ENCODE data around the gene GET3. TPM values are rescaled to one million over a fixed set of nuclear protein-coding genes. Genes with fewer than 3 reads are reported as not detected.

GET3 gene
- total and polyA plus RNA-seq, 2 of the 13 experiments (the other 11 are each of a cell fraction or from before 2014, with no cell fraction given) = 57.7 to 59.4 TPM

- no peaks in the 10 kb centered on the region for H4K20me1 ChIP-seq (ENCODE audit: insufficient read depth, low read length)
- ATAC-seq (peak; percentile 4; the same call in 1 of the 3 replicates), DNase-seq (ENCODE audit: low spot score) (no peak), FAIRE-seq (no peak)
- no TSS peak for BruUV-seq (replicated peaks)
- H3K4me3 ChIP-seq (replicated peaks in 1 of 3; ENCODE audit: insufficient read depth in 1 of 3, low read depth in 2 of 3, low read length in 3 of 3) = 0 out of 6 replicates have a peak overlapping the region, but pooled peaks of 1 of the 3 experiments have one; percentile 73
- peak overlapping the region; percentile 92; the same call in 1 of the 2 replicates for H3K4me2 ChIP-seq (ENCODE audit: low read depth, low read length)
- H3K79me2 ChIP-seq (ENCODE audit: insufficient read depth, low read length) = no peaks in the 10 kb centered on the region
- no peak overlapping the region for H3K27ac ChIP-seq (ENCODE audit: extremely low read length, insufficient read depth, low read length)
- no peak overlapping the region for H2AFZ ChIP-seq (ENCODE audit: low read length)
- H3K27me3 ChIP-seq (ENCODE audit: control insufficient read depth in 1 of 2, insufficient read depth in 2 of 2, low read length in 2 of 2) = no peaks in the 10 kb centered on the region; a peak in 3 of 5 replicates
- CTCF ChIA-PET (ENCODE audit: low intra/inter-chr PET ratio, low total read pairs) = no interaction called here
- intact Hi-C loops (cut with micrococcal nuclease; ENCODE audit: unreplicated experiment) = no loop called here
- WGBS (ENCODE audit: low lambda C conversion rate) = 4% methylated on average over 10 of the region's 10 CpGs
- H3K36me3 ChIP-seq (replicated peaks in 1 of 2; ENCODE audit: control insufficient read depth in 1 of 2, insufficient read depth in 2 of 2, low read length in 2 of 2) = no peaks in the 10 kb centered on the region
- H3K9me3 ChIP-seq (ENCODE audit: low read length) = no peaks in the 10 kb centered on the region
- in situ Hi-C loops (cut with HindIII; ENCODE audit: extremely low pct_ligation_motif_present, low pct_unique_long_range_greater_than_20kb) = no loop called here
- peaks cover 85% of the 10 kb centered on the region for H3K4me1 ChIP-seq (ENCODE audit: insufficient read depth, low read length)
- POLR2A ChIA-PET = interaction anchor here (1.0 to 3.9 kb wide), 2 partner anchors 8 to 24 kb away, joined by 3 to 38 read pairs; partner anchors contain the start of gene JUNB
- H3K9ac ChIP-seq (ENCODE audit: insufficient read depth, low read depth, low read length) = no peak overlapping the region
- TF ChIP-seq ZNF589 (CRISPR knock-in tag; conservative IDR thresholded peaks at IDR 0.05) (0 out of 2 replicates have a peak, but pooled peaks have one; percentile 46), PRPF4 (IDR thresholded peaks at IDR 0.05; ENCODE audit: low read depth, low read length, poor library complexity, severe bottlenecking) (no peak), POGZ (CRISPR knock-in tag; IDR thresholded peaks at IDR 0.05) (no peak), SPEN (CRISPR knock-in tag; IDR thresholded peaks at IDR 0.05; ENCODE audit: low read depth) (0 out of 2 replicates have a peak, but pooled peaks have one; percentile 21), ZNF841 (CRISPR knock-in tag; IDR thresholded peaks at IDR 0.05; ENCODE audit: borderline replicate concordance) (no peak), POGK (CRISPR knock-in tag; conservative IDR thresholded peaks at IDR 0.05) (no peak), ZFX (CRISPR knock-in tag; IDR thresholded peaks at IDR 0.05; ENCODE audit: low read depth) (no peak)
- TF ChIP-seq, protein P1, sequence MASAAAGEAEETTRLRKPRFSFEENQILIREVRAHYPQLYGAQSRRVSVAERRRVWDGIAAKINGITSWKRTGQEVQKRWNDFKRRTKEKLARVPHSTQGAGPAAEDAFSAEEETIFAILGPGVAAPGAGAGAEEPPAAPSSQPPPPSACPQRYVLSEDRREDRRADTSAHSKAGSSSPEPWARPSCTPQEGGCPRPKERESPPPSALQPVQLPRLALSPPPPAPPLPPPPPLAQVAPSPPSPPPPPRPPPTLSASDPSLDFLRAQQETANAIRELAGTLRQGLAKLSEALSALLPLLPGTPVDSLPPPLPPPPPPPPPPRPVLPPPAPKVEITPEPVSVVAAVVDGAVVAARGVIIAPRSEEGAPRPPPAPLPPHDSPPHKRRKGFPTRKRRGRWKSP (CRISPR knock-in tag; IDR thresholded peaks at IDR 0.05) = 0 out of 2 replicates have a peak, but pooled peaks have one; percentile 27
- TF ChIP-seq, protein P2, sequence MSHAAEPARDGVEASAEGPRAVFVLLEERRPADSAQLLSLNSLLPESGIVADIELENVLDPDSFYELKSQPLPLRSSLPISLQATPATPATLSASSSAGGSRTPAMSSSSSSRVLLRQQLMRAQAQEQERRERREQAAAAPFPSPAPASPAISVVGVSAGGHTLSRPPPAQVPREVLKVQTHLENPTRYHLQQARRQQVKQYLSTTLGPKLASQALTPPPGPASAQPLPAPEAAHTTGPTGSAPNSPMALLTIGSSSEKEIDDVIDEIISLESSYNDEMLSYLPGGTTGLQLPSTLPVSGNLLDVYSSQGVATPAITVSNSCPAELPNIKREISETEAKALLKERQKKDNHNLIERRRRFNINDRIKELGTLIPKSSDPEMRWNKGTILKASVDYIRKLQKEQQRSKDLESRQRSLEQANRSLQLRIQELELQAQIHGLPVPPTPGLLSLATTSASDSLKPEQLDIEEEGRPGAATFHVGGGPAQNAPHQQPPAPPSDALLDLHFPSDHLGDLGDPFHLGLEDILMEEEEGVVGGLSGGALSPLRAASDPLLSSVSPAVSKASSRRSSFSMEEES (CRISPR knock-in tag; IDR thresholded peaks at IDR 0.05) = no peak
- TF ChIP-seq, protein P3, sequence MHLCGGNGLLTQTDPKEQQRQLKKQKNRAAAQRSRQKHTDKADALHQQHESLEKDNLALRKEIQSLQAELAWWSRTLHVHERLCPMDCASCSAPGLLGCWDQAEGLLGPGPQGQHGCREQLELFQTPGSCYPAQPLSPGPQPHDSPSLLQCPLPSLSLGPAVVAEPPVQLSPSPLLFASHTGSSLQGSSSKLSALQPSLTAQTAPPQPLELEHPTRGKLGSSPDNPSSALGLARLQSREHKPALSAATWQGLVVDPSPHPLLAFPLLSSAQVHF (CRISPR knock-in tag; IDR thresholded peaks at IDR 0.05) = 0 out of 2 replicates have a peak, but pooled peaks have one; percentile 40
- TF ChIP-seq, protein P4, sequence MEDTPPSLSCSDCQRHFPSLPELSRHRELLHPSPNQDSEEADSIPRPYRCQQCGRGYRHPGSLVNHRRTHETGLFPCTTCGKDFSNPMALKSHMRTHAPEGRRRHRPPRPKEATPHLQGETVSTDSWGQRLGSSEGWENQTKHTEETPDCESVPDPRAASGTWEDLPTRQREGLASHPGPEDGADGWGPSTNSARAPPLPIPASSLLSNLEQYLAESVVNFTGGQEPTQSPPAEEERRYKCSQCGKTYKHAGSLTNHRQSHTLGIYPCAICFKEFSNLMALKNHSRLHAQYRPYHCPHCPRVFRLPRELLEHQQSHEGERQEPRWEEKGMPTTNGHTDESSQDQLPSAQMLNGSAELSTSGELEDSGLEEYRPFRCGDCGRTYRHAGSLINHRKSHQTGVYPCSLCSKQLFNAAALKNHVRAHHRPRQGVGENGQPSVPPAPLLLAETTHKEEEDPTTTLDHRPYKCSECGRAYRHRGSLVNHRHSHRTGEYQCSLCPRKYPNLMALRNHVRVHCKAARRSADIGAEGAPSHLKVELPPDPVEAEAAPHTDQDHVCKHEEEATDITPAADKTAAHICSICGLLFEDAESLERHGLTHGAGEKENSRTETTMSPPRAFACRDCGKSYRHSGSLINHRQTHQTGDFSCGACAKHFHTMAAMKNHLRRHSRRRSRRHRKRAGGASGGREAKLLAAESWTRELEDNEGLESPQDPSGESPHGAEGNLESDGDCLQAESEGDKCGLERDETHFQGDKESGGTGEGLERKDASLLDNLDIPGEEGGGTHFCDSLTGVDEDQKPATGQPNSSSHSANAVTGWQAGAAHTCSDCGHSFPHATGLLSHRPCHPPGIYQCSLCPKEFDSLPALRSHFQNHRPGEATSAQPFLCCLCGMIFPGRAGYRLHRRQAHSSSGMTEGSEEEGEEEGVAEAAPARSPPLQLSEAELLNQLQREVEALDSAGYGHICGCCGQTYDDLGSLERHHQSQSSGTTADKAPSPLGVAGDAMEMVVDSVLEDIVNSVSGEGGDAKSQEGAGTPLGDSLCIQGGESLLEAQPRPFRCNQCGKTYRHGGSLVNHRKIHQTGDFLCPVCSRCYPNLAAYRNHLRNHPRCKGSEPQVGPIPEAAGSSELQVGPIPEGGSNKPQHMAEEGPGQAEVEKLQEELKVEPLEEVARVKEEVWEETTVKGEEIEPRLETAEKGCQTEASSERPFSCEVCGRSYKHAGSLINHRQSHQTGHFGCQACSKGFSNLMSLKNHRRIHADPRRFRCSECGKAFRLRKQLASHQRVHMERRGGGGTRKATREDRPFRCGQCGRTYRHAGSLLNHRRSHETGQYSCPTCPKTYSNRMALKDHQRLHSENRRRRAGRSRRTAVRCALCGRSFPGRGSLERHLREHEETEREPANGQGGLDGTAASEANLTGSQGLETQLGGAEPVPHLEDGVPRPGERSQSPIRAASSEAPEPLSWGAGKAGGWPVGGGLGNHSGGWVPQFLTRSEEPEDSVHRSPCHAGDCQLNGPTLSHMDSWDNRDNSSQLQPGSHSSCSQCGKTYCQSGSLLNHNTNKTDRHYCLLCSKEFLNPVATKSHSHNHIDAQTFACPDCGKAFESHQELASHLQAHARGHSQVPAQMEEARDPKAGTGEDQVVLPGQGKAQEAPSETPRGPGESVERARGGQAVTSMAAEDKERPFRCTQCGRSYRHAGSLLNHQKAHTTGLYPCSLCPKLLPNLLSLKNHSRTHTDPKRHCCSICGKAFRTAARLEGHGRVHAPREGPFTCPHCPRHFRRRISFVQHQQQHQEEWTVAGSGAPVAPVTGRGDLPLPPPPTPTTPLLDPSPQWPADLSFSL (CRISPR knock-in tag; IDR thresholded peaks at IDR 0.05) = peak; percentile 70
Measured at GRCh38 chr19:12784394-12784870, 47.1 kb downstream of the GET3 start.

All from HepG2 (cell line).